WI38 (cell line): ENCODE measurements around the gene C2CD2L.
A peak's percentile ranks its signal among the peaks of the same experiment; 100 is the strongest.

ENCODE experiments used
- H3K4me3 ChIP-seq: 2 replicates; pipeline ENCODE4 v1.5.1; 2011; ENCODE audit warnings: low read depth, mild to moderate bottlenecking, control low read depth, low read length
- CTCF ChIP-seq: IDR thresholded peaks from 2 replicates; pipeline ENCODE4 v1.5.1; 2012; ENCODE audit warnings: low read depth, mild to moderate bottlenecking, control low read depth, low read length

The C2CD2L gene

GRCh38 chr11:119089319-119089718 is 17.8 kb upstream of the C2CD2L start:
- no peak for TF ChIP-seq CTCF
- no peak overlapping the region for H3K4me3 ChIP-seq

GRCh38 chr11:119091178-119091577 is 16.0 kb upstream of the C2CD2L start:
- no peak for TF ChIP-seq CTCF
- H3K4me3 ChIP-seq, result no peak overlapping the region

GRCh38 chr11:119091966-119092879 is 14.9 kb upstream of the C2CD2L start:
- H3K4me3 ChIP-seq, result peak overlapping the region; percentile 81
- TF ChIP-seq CTCF, result no peak

GRCh38 chr11:119092880-119093842 is 14.0 kb upstream of the C2CD2L start:
- peak overlapping the region; percentile 81 for H3K4me3 ChIP-seq
- no peak for TF ChIP-seq CTCF

GRCh38 chr11:119093942-119094815 is 13.0 kb upstream of the C2CD2L start:
- H3K4me3 ChIP-seq, result peak overlapping the region; percentile 81
- no peak for TF ChIP-seq CTCF

GRCh38 chr11:119094816-119095065 is 12.4 kb upstream of the C2CD2L start:
- H3K4me3 ChIP-seq, result peak overlapping the region; percentile 81

More at GRCh38 chr11:119094816-119095065, 12.4 kb upstream of the C2CD2L start:
- peak; percentile 51 for TF ChIP-seq CTCF
